Suprapubic skin (tissue), 4 donors: Measurements from ENCODE around the gene CHRNB4. TPM values are rescaled to one million over a fixed set of nuclear protein-coding genes. Genes with fewer than 3 reads are reported as not detected.

Source experiments
- DNase-seq, 2 donors: peaks; one replicate each; pipeline ENCODE4 v3.0.0-alpha.2; 2019; ENCODE audit warnings: low spot score in 2 of 2
- H3K27ac ChIP-seq: fragments of 200-600 bp; sonication (generic); one replicate; pipeline ENCODE4 v1.5.1; 2019
- H3K27me3 ChIP-seq: fragments of 200-600 bp; sonication (generic); one replicate; pipeline ENCODE4 v1.5.1; 2019
- H3K36me3 ChIP-seq: fragments of 200-600 bp; sonication (generic); one replicate; pipeline ENCODE4 v1.5.1; 2019
- H3K4me1 ChIP-seq: fragments of 200-600 bp; sonication (generic); one replicate; pipeline ENCODE4 v1.5.1; 2019
- H3K4me3 ChIP-seq: fragments of 200-600 bp; sonication (generic); one replicate; pipeline ENCODE4 v1.5.1; 2019; ENCODE audit warnings: mild to moderate bottlenecking
- H3K9me3 ChIP-seq: fragments of 200-600 bp; sonication (generic); one replicate; pipeline ENCODE4 v1.5.1; 2019
- EP300 ChIP-seq: sonication (generic); formaldehyde crosslinking; IDR thresholded peaks from one replicate; pipeline ENCODE4 v1.6.1; 2017; ENCODE audit warnings: antibody characterized with exemption
- POLR2A ChIP-seq, 2 donors: fragments of 450-650 bp; IDR thresholded peaks; one replicate each; pipeline ENCODE4 v1.6.1; 2017; ENCODE audit warnings: antibody characterized with exemption in 2 of 2, mild to moderate bottlenecking in 2 of 2, moderate library complexity in 2 of 2
- POLR2AphosphoS5 ChIP-seq, 3 donors: sonication (generic); formaldehyde crosslinking; IDR thresholded peaks; one replicate each; pipeline ENCODE4 v1.6.1; 2017; ENCODE audit warnings: antibody characterized with exemption in 3 of 3
- WGBS: methylation state at CpG from one replicate; pipeline ENCODE4 v1.1.5; 2018; 5-methylcytosine and 5-hydroxymethylcytosine counted together
- total RNA-seq, 4 donors: library from RNA; depleted of rRNA; stranded (reverse); fragments of >200 nt; gene quantifications; one replicate each; pipeline ENCODE4 v1.1.0, GENCODE V29; 2016
- TF ChIP-seq, protein P1 (sequence below), 2 donors: fragments of 200-600 bp in 1 of 2; fragments of 450-650 bp in 1 of 2; sonication (generic) in 1 of 2; IDR thresholded peaks; one replicate each; pipeline ENCODE4 v1.5.1; 2016 to 2019; ENCODE audit warnings: antibody characterized with exemption in 2 of 2, mild to moderate bottlenecking in 1 of 2, moderate library complexity in 1 of 2

The CHRNB4 gene
- total RNA-seq, 4 donors from 2014 or later, result 0.47 TPM; not detected in 3

DNA sequence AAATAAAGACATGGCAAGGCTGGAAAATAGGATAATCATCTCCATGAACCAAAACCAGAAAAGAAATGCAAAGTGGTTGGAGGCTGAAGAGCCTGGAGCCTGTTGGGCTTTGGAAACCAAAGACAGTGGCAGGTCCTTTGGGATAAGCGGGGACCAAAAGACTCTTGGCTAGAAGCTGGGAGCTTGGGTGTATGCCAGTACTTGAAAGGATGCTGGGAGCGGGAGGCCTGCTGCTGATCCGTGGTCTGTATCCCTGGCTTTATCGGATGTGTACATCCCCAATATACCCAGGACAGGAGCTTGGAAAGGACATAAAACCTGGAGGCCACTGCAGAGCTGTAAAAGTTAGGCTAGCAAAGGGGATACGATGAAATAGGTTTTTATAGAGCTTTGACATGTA, 1.3 kb upstream of the CHRNB4 start:
- 70% methylated on average over 5 of the region's 5 CpGs for WGBS
- Histone ChIP-seq H3K4me1 (peaks cover 13% of the 10 kb centered on the region), H3K27me3 (peaks cover 12% of the 10 kb centered on the region), H3K36me3 (no peaks in the 10 kb centered on the region), H3K9me3 (no peaks in the 10 kb centered on the region), H3K4me3 (no peak overlapping the region), H3K27ac (no peak overlapping the region)
- no peak for TF ChIP-seq EP300
- DNase-seq, result no peak

DNA sequence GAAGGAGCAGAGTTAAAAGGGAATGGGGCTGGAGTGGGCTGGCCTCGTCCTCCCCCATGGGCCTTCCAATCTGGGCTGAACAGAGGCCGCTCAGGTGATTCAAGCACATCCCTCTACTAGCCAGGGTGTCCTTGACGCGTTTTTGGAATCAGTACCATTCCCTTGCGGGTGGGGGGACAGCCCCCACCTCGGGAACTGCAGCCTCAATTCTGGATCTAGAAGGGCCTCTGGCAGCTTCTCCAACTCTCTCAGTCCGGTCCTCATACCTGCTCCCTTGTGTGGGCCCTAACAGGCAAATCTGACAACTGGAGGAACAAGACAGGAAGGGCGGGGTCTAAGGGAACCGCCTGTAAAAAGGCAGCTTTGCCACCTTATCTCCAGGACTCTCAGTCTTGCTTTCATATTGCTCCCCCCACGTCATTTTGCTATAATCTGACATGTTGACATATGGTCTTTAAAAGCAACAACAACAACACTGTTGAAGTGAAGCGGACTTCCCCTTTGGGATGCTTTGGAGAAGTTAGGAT, 802 bp upstream of the CHRNB4 start:
- H3K4me1 ChIP-seq, result peaks cover 13% of the 10 kb centered on the region
- no peaks in the 10 kb centered on the region for H3K36me3 ChIP-seq
- no peak for DNase-seq
- H3K9me3 ChIP-seq, result no peaks in the 10 kb centered on the region
- TF ChIP-seq POLR2AphosphoS5 (IDR thresholded peaks at IDR 0.05), result no peak
- no peak for TF ChIP-seq POLR2A (IDR thresholded peaks at IDR 0.05)
- TF ChIP-seq EP300, result no peak
- TF ChIP-seq, protein P1, sequence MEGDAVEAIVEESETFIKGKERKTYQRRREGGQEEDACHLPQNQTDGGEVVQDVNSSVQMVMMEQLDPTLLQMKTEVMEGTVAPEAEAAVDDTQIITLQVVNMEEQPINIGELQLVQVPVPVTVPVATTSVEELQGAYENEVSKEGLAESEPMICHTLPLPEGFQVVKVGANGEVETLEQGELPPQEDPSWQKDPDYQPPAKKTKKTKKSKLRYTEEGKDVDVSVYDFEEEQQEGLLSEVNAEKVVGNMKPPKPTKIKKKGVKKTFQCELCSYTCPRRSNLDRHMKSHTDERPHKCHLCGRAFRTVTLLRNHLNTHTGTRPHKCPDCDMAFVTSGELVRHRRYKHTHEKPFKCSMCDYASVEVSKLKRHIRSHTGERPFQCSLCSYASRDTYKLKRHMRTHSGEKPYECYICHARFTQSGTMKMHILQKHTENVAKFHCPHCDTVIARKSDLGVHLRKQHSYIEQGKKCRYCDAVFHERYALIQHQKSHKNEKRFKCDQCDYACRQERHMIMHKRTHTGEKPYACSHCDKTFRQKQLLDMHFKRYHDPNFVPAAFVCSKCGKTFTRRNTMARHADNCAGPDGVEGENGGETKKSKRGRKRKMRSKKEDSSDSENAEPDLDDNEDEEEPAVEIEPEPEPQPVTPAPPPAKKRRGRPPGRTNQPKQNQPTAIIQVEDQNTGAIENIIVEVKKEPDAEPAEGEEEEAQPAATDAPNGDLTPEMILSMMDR (IDR thresholded peaks at IDR 0.05), result no peak
- WGBS, result 79% methylated on average over 11 of the region's 11 CpGs
- H3K27ac ChIP-seq, result no peak overlapping the region
- H3K4me3 ChIP-seq, result no peak overlapping the region
- H3K27me3 ChIP-seq, result peaks cover 12% of the 10 kb centered on the region

DNA sequence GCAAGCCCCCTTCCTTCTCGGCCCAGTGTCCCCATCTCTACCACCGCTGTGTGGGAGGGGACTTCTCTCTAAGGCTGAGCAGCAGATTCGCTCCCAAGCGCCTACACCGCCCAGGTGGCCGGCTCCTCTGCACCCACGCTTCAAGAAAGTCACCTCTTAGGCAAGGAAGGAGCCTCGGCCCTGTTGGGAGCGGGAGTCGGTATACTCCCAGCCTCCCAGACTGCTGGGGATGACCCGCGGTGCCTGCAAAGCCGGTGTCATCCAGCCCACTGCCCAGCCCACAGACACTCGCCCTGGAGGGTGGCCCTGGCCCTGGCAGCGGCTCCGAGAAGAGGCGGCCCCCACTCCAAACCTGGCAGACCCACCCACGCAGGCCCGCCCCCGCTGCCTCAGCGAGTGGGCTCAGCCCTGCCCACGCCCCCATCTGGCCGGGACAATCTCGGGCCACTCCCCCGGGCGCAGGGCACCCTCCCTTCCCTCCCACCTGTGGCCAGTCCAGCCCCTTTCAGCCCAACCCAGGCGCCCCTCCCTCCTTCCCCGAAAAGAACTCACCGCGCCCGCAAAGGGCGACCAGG, 396 bp downstream of the CHRNB4 start:
- DNase-seq, result no peak
- Histone ChIP-seq H3K27ac (no peak overlapping the region), H3K4me3 (peak overlapping the region; percentile 46), H3K36me3 (no peaks in the 10 kb centered on the region), H3K4me1 (peaks cover 13% of the 10 kb centered on the region), H3K27me3 (peaks cover 12% of the 10 kb centered on the region), H3K9me3 (no peaks in the 10 kb centered on the region)
- TF ChIP-seq EP300, result no peak
- TF ChIP-seq, protein P1 (IDR thresholded peaks at IDR 0.05), result no peak
- no peak for TF ChIP-seq POLR2AphosphoS5 (IDR thresholded peaks at IDR 0.05)
- TF ChIP-seq POLR2A (IDR thresholded peaks at IDR 0.05), result no peak
- no CpG with 5 or more reads among the region's 32 CpGs for WGBS

DNA sequence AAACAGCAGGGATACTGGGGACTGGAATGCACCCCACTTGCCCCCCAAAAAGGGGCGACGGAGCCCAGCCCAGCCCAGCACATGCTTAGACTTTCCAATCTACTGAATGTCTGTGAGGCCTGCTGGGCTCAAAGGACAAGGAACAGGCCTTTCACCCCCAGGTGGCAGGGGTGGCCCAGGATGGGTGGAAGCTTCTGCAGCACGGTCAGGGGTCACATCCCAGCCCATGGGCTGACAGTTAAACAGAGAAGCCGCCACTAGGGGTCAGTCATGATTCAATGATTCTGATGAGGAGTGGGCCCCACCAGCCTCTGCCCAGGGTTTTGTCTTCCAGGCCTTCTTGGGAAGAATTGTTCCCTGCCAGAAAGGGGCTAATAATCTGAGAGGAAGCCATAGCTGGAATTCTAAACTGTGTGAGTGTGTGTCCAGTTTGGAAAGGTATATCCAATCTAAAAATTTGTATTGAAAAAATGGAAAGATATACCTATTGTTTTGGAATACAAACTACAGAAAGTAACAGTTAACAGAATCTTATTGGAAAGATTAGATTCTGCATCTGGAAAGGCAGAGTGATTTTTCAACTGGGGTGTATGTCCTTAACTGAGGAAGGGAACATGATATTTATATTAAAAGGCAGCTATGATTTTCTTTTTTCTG, 2.2 kb downstream of the CHRNB4 start:
- TF ChIP-seq, protein P1 (IDR thresholded peaks at IDR 0.05), result peak; percentile 14 to 41
- TF ChIP-seq POLR2AphosphoS5 (IDR thresholded peaks at IDR 0.05), result no peak
- DNase-seq, result no peak
- peaks cover 13% of the 10 kb centered on the region for H3K4me1 ChIP-seq
- no peaks in the 10 kb centered on the region for H3K36me3 ChIP-seq
- peaks cover 12% of the 10 kb centered on the region for H3K27me3 ChIP-seq
- WGBS, result 60% methylated on average over 4 of the region's 4 CpGs
- H3K27ac ChIP-seq, result no peak overlapping the region
- H3K9me3 ChIP-seq, result peaks cover under 1% of the 10 kb centered on the region
- H3K4me3 ChIP-seq, result no peak overlapping the region

DNA sequence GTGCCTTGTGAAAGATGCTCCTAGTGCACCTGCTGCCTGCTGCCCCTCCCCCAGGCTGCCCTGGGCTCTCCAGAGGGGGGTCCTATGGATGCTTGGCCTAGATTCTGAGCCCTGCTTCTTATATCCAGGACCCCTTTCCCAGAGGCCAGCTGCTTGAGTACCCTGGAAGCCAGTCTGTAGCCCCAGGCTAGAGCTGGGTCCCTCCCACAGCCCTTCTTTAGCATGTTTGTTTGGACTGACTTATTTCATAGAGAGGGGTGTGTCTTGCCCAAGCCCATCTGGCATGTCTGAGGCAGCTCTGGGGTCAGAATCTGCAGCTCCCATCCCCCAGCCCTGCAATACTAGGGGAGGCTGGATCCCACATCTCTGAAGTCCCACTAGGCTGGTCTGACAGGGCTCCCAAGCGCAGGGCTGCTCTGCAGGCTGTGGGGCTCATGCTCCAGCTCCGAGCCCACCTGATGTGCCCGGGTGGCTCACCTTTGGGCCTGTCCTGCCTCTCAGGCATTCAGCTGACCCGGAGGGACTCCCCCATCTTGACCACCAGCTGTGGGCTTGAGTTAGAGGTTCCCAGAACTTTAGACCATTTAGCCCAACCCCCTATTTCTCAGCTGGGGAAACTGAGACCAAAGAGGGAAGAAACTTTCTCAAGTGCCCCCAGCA, 3.1 kb downstream of the CHRNB4 start:
- Histone ChIP-seq H3K4me1 (peaks cover 13% of the 10 kb centered on the region), H3K9me3 (peaks cover 6% of the 10 kb centered on the region), H3K27me3 (peaks cover 12% of the 10 kb centered on the region), H3K4me3 (no peak overlapping the region), H3K36me3 (no peaks in the 10 kb centered on the region), H3K27ac (no peak overlapping the region)
- no peak for DNase-seq
- TF ChIP-seq, protein P1 (IDR thresholded peaks at IDR 0.05), result no peak
- TF ChIP-seq POLR2A (IDR thresholded peaks at IDR 0.05) (no peak), EP300 (no peak), POLR2AphosphoS5 (IDR thresholded peaks at IDR 0.05) (no peak)
- 100% methylated on average over 2 of the region's 4 CpGs for WGBS
